GM19035 (cell line): ENCODE results near the gene ADGB.

ENCODE experiments used
- ATAC-seq: cut with Tn5 transposase; IDR thresholded peaks from one replicate; pipeline ENCODE4 v1.9.1; 2021; ENCODE audit not compliant: unreplicated experiment

The ADGB gene

DNA sequence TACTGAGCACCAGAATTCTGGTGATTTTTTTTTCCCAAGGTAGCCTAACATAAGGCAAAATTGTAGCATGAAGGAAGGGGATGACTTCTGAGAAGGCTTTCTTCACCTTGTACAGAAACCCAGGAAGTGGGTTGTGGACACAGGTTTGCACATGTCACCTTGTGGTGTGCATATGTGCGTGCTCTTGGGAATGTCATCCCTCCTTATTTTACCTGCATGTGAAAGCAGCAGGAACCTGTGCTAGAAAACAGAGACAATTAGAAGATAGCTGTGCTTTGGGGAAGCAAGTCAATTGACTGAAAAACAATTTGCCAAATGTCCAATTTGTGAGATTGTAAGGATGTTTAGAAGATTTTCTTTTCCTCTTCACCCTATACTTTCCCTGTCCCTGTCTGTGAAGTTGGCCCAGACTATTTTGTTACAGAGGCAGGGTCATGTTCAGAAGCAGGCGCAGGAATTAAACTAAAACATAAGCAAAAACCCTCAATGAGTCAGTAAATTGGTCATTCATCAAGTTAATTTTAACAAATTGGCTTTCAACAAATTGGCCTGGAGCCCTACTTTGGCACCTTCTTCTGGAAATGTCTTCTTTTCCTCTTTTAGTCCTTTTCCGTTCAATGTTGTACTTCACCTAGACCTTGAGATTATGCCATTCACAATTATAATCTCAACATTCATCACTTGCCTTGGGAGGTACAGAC, 261.2 kb downstream of the ADGB start:
- ATAC-seq, result no peak

DNA sequence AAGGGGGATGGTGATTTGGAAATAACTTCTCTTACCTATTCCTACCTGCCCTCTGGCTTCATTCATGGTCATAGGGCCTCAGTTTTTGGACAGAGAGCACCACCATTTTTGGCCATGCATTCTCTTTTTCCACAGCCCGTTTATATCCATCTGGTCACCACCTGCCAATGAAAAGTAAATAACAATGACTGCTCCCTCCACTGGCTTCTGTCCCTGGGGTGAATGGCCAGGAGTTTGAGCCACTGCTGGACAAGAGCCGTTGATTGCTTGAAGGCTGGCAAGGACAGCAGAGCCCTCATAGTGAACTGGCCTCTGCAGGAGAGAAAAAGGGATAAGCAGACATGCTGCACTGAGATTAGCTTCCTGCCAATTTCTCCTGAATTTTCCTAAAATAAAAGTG, 261.8 kb downstream of the ADGB start:
- no peak for ATAC-seq

DNA sequence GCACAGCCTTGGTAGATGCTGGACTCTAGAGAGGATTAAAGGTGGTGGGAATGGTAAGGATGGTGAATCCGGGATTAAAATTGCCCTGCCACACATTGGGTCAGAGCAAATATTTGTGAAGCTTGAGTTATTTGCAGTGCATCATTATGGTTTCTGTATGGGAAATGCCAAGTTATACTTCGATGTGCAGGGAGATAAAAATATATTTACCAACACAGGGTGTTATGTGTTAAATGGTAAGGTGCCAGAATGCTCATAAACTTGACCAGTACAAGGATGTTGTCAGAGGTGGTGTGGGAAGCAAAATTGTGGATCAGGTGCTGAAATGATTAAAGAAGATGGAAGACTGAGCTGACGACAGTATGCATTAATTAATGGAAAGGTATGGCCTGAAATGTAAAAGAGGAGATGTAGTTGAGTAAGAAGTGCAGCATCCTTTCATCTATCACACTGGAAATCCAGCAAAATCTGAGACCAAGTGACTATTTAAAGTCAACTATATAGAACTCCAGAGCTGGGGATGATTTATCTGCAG, 262.3 kb downstream of the ADGB start:
- ATAC-seq, result no peak

DNA sequence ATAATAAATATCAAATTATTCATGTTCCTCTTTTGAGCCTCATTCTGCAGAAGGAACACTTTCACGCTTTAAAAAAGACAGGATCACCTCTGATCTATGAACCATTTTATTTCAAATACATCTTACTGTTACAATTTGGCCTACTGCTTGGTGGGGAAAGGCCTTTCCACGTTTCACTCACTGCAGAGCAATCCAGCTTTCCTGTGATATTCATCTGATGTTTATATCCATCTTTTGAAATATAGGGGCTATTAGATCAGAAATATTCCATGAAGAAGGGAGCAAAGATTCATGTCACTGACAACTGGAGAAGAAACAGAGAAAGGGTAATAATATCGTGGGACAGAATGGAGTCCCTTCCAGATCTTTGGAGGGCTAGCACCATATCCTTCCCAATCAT, 262.9 kb downstream of the ADGB start:
- no peak for ATAC-seq

DNA sequence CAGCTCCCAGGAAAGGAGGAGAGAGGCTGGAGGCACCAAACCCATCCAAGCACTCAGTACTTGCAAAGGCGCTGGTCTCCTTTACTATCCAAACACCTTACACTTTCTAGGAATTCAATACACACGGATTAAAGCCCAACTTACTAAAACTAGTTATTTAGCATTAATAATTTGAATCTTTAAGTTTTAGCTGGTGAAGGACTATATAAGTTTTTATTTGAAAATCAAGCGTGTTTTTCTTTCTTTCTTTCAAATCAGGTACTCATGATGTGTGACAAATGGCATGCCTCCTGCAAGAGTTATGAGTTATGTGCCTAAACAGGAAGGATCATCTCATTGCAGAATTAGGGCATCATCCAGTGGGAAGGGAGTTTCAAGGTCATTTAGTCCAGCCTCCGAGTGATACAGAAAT, 263.7 kb downstream of the ADGB start:
- no peak for ATAC-seq

DNA sequence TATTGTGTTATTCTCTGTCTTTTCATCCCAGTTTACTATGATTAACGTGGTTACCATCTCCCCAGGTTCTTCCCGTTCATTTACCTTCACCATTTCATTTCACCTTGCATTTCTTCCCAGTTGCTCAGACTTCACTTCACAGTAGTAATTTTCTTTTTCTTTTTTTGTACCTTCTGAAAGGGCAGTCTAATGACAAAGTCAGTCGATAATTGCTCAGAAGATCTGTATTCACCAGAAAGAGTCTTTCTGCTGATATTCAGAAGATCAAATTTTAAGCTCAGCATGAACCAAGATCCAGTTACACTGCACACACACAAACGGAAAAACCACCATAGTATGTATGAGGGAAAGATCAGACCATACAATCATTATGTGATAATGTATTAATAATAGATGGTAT, 265.5 kb downstream of the ADGB start:
- no peak for ATAC-seq

DNA sequence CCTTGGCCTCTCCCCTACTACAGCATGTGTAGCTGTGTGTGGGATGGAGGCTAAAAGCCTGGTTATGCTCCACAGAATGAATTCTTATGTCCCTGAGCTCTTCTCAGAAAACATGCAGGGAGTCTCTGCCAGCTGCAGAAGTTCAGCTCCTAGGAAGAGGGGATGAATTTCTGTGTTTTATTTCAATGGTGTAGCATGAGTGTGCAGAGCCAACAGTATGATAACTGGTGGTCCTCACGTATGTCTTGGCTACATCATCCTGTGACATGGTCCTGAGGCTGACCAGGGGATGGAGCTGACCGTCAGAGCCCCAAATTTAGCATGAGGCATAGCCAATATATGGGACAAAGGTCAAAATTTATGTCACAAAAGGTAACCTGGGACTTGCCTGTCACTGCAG, 266.1 kb downstream of the ADGB start:
- ATAC-seq, result no peak
